ENCODE data around the gene AMD1.
"Not testable (repeated sequence)": the region's sequence is repeated elsewhere in the genome, so short reads cannot be mapped to it uniquely, and the experiment has no call there.

AMD1 gene

DNA sequence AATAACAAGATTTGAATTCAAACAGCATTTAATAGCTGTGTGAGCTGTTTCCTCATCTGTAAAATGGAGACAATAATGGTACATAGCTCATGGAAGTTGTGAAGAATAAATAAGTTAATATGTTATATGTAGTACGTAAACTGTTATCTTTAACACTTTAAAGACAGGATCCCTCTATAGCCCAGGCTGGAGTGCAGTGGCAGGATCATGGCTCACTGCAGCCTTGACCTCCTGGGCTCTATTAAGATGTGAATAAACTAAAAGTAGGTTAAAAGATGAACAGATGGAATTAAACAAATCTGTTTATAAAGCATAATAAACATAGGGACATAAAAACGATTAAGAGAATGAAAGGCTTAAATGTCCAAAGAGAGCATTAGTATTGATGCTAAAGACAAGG is 3.0 kb downstream of the AMD1 start:
- DNase-seq (ENCODE audit: low read depth in 2 of 2) = no peak

DNA sequence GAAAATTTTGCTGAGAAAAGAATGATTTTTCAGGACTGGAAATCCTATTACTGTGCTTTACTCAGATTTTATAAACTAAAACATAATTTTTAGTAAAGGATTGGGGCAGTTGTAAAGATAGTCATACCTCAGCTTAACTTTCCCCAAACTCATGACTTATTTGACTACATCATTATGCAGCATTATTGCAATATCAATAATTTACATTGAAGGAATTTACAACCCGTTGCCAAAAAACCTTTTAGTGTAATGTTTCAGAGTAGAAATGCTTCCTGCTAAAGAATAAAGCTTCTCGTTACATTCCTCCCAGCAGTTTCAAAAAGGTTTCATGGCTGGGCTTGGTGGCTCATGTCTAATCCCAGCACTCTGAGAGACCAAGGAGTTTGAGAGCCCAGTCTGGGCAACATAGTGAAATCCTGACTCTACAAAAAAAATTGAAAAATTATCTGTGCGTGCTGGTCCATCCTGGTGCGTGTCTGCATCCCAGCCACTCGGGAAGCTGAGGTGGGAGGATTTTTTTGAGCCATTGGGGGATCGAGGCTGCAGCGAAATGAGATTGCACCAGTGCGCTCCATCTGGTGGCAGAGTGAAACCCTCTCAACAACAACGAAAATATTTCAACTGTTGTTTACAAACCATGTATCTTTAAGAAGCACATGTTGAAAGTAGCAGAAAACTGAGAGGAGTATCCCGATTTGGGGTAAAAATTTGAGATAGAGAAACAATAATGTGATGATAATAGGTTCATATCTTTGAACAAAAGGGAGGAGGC is 4.4 kb downstream of the AMD1 start:
- no peak for DNase-seq (ENCODE audit: low read depth in 2 of 2)

DNA sequence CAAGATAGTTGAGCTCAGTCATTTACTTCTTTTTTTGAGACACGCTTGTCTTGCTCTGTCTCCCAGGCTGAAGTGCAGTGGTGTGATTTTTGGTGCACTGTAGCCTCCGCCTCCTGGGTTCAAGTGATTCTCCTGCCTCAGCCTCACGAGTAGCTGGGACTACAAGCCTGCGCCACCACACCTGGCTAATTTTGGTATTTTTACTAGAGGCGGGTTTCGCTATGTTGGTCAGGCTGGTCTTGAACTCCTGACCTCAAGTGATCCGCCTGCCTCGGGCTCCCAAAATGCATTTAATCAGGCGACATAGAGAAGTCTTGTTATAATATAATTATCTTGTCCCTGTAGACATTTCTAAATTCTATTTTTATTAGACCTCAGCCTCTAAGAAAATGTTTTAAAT is 6.1 kb downstream of the AMD1 start:
- DNase-seq (ENCODE audit: low read depth in 2 of 2) = no peak

DNA sequence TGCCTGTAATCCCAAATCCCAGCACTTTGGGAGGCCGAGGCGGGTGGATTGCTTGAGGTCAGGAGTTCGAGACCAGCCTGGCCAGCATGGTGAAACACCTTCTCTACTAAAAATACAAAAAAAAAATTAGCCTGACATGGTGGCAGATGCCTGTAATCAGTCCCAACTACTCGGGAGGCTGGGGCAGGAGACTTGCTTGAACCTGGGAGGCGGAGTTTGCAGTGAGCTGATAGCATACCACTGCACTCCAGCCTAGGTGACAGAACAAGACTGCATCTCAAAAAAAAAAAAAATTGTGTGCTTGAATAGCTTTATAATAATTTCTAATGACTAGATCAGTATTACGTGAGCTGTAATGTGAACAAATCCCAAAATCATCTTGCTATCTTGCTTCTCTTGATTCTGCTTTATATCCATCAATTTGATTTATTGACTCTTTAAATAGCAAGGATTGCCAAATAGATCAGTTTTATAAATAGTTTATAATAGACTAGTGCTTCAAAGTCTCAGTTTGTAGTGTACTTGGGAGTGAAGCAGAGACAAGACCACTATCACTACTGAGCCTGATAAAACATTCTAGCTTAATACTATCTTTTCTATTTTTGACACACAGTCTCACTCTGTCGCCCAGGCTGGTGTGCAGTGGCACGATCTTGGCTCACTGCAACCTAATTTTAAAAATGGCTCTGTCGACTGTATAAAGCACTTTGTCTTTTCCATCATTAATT is 7.1 kb downstream of the AMD1 start:
- DNase-seq (ENCODE audit: low read depth in 2 of 2) = no peak

DNA sequence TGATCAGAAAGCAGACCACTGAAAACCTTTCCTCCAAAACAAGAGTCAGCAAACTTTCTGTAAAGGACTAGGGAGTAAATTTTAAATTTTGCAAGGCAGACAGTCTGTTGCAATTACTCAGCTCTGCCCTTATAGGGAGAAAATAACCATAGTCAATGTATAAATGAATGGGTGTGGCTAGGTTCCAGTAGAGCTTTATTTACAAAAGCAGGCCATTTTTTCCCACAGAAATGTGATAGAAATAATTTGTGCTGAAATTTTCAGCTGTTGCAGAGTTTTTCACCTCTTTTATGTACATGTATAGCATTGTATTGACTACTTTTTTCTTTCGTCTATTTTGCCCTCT is 7.7 kb downstream of the AMD1 start:
- DNase-seq (ENCODE audit: low read depth in 2 of 2) = no peak

DNA sequence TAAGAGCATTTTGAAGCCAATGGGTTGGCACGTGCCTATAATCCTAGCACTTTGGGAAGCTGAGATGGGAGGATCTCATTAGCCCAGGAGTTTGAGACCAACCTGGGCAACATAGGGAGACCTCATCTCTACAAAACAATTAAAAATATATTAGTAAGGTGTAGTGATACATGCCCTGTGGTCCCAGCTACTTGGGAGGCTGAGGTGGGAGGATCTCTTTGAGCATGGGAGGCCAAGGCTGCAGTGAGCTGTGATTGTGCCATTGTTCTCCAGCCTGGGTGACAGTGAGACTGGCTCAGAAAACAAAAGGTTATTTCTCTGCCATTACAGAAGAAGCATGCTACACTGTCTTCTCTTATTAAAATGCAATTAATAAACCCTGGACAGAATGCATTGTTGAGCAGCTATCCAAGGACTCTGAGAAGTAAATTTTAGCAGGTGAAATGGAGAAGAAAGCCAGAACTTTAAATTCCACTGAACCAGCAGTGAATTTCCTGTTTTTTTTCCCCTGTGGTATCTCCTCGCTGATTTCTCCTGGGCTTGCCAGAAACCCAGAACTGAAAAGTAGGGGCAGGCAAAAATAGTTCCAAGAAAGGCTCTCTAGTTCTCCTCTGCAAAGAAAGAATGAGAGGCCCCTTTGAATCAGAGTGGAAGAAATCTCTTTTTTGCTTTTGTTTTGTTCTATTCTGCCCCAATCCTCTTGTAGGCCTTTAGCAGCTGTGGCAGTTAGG is 8.4 kb downstream of the AMD1 start:
- DNase-seq (ENCODE audit: low read depth in 2 of 2) = no peak

DNA sequence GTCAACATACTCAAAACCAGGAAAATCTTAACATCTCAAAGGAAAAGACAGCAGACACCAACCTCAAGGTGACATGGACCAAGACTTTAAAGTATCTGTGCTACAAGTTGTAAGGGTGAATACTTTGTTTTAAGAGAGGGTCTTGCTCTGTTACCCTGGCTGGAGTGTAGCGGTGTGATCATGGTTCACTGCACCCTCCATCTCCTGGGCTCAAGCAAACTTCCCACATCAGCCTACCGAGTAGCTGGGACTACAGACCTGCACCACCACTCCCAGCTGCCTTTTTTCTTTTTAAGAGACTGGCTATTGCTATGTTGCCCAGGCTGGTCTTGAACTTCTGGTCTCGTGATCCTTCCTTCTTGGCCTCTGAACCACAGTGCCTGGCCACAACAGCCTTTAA is 9.7 kb downstream of the AMD1 start:
- no peak for DNase-seq (ENCODE audit: low read depth in 2 of 2)

DNA sequence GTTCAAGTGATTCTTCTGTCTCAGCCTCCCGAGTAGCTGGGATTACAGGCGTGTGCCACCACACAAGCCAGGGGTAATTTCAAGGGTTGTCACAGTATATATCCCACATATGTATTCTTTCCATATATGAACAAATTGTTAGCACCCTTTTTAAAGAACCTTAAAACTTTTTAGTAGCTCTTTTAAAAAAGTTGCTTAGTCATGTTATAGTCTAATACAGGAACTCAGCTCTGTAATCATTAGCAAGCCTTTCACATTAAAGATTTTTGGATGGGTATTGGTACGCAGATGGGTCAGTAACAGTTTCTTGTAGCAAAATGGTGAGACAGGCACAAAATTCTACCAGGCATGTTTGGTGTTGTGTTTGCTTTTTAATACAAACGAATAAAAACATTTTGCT is 10.9 kb downstream of the AMD1 start:
- no peak for DNase-seq (ENCODE audit: low read depth in 2 of 2)

DNA sequence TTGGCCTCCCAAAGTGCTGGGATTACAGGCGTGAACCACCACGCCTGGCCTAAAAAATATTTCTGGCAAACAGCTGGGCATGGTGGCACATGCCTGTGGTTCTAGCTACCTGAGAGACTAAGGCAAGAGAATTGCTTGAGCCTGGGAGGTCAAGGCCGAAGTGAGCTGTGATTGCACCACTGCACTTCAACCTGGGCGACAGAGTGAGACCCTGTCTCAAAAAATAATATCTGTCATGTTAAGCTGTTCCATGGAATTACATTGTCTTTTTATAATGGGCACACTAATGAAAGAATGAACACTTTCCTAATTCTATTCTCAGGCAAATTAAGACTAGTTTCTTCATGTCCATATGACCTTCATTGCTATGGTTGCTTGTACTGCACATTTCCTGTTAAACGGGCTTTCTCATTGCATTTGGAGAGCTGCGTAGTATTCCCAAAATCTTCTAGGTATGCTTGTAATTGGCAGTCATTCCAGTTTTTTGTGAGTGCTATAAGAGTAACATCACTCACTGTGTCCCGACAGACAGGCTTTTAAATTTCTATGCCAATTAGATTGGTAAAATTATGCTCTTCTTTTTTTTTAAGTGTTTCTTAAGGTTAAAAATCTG is 12.1 kb downstream of the AMD1 start:
- no peak for DNase-seq (ENCODE audit: low read depth in 2 of 2)

DNA sequence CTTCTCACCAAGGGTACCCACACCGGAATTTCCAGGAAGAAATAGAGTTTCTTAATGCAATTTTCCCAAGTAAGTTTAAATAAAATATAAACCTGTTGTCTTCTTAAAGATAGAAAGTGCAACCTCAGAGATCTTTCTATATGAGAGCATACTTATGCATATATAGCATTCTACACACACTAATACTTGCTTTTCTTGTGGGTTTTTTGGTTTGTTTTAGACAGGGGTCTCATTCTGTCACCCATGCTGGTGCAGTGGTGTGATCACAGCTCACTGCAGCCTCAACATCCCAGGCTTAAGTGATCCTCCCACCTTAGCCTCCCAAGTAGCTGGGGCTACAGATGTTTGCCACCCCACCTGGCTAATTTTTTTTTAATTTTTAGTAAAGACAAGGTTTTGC is 15.7 kb downstream of the AMD1 start:
- no peak for DNase-seq (ENCODE audit: low read depth in 2 of 2)

DNA sequence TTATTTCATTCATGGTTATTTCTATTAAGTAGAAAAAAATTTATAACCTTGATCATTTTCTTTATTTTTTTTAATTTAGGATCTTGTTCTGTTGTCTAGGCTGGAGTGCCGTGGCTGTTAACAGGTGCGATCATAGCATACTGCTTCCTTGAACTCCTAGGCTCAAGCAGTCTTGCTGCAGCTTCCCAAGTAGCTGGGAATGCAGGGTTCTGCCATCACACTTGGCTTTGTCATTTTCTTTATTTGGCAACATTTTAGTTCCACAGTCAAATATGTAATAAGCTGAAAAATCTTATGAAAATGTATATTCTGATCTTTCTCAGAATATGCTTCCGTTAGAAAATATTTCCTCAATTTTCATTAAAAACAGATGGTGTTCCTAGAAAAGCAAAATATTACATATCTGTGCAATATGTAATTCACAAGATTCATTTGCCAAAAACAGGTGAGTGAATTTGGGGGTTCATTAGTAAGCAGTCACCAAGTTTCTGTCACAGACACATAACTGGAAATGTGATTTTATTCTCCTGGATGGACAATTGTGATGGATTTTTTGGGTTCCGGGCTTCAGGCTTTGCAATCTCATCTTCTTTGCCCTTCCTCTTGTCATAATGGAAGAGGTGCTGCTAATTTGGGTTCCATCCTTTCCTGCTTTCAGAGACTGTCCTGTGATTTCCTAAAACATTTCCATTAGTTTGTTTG is 21.5 kb downstream of the AMD1 start:
- no peak for DNase-seq (ENCODE audit: low read depth in 2 of 2)

DNA sequence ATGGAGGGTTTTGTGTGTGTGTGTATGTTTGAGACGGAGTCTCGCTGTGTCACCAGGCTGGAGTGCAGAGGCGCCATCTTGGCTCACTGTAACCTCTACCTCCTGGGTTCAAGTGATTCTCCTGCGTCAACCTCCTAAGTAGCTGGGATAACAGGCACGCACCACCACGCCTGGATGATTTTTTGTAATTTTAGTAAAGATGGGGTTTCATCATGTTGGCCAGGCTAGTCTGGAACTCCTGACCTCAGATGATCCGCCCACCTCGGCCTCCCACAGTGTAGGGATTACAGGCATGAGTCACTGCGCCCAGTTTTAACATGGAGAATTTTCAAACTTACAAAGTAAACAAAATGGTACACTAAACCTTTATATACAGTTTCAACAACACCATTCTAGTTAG is 22.8 kb downstream of the AMD1 start:
- DNase-seq (ENCODE audit: low read depth in 2 of 2) = no peak

DNA sequence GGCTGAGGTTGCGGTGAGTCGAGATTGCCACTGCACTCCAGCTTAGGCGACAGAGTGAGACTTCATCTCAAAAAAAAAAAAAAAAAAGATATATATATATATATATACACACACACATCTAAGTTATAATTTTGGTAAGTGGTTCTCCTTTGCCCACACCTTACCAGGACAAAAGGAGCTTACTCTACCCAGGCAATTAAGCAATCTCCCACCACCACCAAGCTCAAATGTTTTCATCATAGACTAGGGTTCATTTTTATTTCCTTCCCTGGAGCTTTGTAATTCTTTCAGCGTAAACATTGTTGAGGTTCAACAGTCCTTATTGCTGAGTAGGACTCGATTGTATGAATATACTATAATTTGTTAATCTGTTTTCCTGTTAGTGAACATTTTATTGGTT is 23.5 kb downstream of the AMD1 start:
- no peak for DNase-seq (ENCODE audit: low read depth in 2 of 2)

DNA sequence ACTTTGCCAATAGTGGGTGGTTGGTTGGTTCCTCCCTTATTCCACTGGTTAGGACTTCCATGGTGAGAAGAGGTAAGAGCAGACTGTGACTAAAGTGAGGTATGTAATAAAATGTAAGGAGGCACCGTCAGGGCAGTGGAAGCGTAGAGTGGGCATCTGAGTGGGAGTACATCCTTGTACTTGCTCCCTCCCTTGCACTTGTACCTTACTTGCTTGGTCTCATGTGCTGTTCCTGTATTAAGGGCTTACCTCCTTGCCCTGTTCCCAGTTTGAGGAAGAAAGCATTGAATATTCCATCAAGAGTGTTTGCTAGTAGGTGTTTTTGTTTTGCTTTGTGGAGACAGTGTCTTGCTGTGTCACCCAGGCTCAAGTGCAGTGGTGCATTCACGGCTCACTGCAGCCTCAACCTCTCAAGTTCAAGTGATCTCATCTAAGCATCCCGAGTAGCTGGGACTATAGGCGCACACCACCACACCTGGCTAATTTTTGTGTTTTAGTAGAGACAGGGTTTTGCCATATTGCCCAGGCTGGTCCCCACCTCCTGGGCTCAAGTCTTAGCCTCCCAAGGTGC is 25.5 kb downstream of the AMD1 start:
- no peak for DNase-seq (ENCODE audit: low read depth in 2 of 2)

DNA sequence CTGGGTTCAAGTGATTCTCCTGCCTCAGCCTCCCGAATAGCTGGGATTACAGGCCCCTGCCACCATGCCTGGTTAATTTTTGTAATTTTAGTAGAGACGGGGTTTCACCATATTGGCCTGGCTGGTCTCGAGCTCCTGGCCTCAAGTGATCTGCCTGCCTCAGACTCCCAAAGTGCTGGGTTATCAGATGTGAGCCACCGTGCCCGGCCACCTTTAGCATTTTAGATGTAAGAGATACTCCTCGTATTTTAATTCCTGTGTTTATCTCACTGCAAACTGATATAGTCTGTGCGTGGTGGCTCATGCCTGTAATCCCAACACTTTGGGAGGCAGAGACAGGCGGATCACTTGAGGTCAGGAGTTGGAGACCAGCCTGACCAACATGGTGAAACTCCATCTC is 27.0 kb downstream of the AMD1 start:
- not testable (repeated sequence) for DNase-seq (ENCODE audit: low read depth in 2 of 2)

DNA sequence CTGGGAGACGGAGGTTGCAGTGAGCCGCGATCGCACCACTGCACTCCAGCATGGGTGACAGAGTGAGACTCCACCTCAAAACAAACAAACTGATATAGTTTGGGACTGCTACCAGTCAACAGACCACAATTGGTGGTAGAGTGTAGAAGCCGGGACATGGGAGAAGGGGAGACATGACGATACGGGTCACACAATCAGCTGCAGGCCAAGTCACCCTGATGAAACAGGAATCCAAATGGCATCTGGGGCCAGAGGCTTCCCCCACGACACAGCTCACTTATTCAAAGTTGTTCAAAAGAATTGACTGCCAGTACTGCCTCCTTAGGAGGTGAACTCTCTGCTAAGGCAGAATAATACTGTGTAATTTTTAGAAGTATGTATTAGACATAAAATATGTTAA is 27.5 kb downstream of the AMD1 start:
- DNase-seq (ENCODE audit: low read depth in 2 of 2) = no peak

DNA sequence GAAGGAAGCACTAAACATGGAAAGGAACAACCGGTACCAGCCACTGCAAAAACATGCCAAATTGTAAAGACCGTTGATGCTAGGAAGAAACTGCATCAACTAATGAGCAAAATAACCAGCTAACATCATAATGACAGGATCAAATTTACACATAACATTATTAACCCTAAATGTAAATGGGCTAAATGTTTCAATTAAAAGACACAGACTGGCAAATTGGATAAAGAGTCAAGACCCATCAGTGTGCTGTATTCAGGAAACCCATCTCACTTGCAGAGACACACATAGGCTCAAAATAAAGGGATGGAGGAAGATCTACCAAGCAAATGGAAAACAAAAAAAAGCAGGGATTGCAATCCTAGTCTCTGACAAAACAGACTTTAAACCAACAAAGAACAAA is 31.7 kb downstream of the AMD1 start:
- not testable (repeated sequence) for DNase-seq (ENCODE audit: low read depth in 2 of 2)

DNA sequence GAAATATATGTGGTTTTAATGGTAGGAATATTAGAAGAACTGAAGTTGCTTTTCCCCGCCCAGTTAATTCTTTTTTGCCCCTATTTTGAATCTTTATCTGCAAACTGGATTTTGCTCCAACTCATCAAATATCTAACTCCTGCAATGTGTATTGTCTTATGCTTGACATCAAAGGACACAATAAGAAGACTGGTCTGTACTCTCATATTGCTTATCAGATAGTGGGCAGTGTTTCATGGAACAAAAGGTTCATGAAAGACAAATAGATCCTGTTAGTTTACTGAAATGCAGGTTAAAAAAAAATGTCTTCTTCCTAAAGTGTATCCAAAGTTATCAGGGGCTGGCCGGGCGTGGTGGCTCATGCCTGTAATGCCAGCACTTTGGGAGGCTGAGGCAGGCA is 56.2 kb downstream of the AMD1 start:
- no peak for DNase-seq (ENCODE audit: low read depth in 2 of 2)

DNA sequence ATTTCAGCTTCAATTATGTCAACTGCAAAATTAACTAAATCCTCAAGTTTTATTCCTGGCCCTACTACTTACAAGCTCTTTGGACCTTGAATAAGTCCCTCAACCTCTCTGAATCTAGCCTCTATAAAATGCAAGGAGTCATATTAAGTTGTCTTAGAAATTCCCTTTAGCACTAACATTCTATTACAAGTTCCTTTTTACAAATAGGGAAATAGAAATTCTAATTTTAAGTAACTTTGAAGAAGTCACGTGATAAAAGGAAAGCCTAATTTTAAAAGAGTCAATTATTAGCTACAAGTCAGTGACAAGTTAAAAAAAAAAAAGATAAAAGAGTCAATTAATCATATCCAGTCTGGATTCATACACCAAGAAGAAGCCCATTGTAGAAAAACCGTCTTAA is 59.3 kb downstream of the AMD1 start:
- no peak for DNase-seq (ENCODE audit: low read depth in 2 of 2)

DNA sequence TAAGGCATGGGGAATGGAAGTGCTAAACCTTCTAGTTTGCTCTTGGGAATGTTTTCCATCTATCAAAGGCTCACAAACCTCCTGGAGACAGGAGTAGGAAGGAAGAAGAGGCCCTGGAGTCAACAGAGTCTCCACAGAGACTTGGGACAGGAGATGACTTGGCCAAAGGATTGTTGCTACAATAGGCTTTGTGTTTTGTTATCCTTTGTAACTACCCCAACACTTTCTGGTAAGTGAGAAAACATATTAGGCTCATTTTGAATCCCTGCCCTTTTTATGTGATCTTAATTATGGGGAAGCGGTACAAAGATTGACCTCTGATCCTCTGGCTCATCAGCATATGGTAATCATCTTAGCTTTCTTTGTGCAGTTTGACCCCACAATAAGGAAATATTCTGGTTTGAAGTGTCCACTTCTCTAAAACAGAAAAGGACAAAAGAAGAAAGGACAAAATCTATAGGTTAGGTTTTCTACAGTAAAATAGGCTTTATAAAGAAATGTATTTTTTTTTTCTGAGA is 59.9 kb downstream of the AMD1 start:
- DNase-seq (ENCODE audit: low read depth in 2 of 2) = no peak

DNA sequence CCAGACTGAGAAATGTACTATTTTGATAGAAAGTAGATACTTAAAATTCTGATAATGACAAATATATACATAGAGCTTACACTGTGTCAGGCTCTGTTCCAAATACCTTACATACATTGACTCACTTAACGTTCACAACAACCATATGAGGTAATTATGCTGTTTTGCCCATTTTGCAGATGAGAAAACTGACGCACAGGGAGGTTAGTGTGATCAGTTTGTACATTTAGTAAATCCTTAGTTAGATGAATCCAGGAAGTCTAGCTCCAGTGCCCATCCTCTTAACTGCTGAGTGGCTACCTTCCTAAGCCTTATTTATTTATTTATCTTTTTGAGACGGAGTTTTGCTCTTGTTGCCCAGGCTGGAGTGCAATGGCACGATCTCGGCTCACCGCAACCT is 60.6 kb downstream of the AMD1 start:
- DNase-seq (ENCODE audit: low read depth in 2 of 2) = no peak

Measured in activated CD8-positive, alpha-beta memory T cell treated with anti-CD3 and anti-CD28 coated beads for 4 hours (primary cell).